ENCODE measurements around the gene IFT81.
A peak's percentile ranks its signal among the peaks of the same experiment; 100 is the strongest.

The IFT81 gene

DNA sequence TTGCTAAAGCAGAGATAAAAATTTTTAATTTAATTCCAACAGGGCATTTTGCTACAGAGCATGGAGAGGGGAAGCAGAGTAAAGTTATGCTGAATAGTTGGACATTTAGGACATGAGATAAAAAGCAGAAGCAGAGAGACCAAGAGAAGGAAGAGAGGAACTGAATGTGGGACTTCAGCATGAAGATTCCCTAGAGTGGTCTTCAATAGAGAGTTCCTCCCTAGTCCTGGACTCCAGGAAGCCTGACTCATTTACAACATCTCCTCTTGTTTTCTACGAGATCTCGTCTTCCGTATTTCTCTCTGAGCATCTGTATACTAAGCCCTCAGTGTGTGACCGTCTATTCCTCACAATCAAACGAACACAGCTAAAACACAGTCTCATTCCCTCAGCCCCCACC is 35.2 kb upstream of the IFT81 start:
- FAIRE-seq, result no peak

DNA sequence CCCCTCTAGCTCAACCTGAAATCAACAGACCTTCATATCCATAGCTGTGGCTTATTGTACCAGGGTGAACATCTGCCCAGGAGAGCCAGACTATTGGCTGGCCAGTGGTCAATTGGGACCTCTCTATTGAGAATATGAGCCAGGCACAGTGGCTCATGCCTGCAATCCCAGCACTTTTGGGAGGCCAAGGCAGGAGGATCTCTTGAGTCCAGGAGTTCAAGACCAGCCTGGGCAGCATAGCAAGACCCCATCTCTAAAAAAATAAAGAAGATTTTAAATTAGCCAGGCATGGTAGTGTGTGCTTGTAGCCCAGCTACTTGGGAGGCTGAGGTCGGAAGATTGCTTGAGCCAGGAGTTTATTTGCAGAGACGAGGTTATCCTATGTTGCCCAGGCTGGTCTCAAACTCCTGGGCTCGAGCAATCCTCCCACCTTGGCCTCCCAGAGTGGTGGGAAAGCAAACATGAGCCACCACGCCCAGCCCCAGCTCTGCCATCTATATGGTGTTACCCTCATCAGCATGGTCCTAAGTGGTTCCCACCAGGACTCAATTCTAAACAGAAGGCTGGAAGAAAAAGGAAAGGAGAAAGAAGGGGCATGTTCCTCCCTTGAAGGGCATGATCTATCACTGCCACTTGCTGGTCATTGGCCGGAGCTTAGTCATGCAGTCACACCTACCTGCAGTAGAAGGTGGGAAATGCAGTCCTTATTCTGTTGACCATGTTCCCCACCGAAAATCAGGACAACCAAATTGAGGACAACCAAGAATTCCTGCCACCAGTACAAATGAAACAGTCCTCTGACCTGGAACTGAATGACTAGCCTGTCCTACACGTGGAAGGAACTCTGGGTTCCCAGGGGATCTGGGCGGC is 33.7 kb upstream of the IFT81 start:
- TF ChIP-seq, protein P1, sequence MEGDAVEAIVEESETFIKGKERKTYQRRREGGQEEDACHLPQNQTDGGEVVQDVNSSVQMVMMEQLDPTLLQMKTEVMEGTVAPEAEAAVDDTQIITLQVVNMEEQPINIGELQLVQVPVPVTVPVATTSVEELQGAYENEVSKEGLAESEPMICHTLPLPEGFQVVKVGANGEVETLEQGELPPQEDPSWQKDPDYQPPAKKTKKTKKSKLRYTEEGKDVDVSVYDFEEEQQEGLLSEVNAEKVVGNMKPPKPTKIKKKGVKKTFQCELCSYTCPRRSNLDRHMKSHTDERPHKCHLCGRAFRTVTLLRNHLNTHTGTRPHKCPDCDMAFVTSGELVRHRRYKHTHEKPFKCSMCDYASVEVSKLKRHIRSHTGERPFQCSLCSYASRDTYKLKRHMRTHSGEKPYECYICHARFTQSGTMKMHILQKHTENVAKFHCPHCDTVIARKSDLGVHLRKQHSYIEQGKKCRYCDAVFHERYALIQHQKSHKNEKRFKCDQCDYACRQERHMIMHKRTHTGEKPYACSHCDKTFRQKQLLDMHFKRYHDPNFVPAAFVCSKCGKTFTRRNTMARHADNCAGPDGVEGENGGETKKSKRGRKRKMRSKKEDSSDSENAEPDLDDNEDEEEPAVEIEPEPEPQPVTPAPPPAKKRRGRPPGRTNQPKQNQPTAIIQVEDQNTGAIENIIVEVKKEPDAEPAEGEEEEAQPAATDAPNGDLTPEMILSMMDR (IDR thresholded peaks at IDR 0.05; ENCODE audit: insufficient read depth, missing control alignments), result no peak
- DNase-seq (ENCODE audit: insufficient read length, low spot score), result no peak
- no peak for FAIRE-seq

More for the DNA sequence above, 35.2 kb upstream of the IFT81 start:
- no peak for DNase-seq (ENCODE audit: insufficient read length, low spot score)
- TF ChIP-seq, protein P1 (IDR thresholded peaks at IDR 0.05; ENCODE audit: insufficient read depth, missing control alignments), result no peak

DNA sequence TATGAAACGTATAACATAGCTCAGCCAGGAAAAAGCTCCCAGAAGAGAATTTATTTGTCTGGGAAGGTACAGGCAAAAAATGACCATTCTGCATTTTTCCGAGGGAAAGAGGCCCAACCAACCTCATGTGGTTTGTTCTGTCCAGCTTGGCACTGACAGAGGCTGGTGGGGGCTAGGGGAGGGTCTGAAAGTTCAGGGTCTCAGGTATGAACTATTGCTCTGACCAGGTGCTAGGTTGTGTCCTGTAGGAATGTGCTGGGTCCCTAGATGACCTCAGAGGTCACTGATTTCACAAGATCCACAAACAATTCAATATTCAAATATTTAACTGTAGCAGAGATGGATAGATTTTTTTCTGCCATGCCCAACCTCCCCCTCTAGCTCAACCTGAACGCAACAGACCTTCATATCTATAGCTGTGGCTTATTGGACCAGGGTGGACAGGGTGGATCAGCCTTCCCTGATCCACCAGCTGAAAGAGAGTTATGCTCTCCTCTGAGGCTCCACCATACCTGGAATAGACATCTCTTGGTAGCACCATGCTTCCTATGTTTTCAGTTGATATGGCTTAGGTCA is 32.9 kb upstream of the IFT81 start:
- TF ChIP-seq, protein P1 (IDR thresholded peaks at IDR 0.05; ENCODE audit: insufficient read depth, missing control alignments), result no peak
- FAIRE-seq, result no peak

DNA sequence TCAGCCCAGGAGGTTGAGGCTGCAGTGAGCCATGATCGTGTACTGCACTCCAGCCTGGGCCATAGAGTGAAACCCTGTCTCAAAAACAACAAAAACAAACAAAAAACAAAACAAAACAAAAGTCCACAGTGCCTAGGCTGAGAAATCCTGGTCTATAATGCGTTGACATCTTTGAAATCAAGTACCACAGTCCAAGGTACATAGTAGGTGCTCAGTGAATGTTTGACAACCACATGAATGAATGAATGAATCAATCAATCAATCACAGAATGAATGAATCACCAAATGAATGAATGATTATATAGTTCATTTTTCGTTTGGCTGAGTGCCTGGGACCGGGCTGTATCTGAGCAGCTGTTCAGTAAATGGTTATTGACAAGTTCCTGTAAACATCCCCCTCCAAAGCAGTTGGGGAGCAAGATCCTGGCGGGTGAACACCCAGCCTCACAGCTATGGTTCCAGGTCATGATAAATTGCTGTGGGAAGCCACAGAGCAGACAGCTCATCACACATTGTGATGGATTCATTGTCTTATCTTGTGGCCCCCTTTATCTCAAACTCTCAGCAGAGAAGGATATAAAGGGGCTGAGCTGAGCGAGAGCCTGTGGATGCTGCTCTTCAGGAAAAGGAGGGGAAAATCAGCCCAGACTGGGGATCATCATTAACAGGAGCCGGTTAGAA is 30.4 kb upstream of the IFT81 start:
- DNase-seq (ENCODE audit: insufficient read length, low spot score) (no peak), FAIRE-seq (no peak)
- TF ChIP-seq, protein P1 (IDR thresholded peaks at IDR 0.05; ENCODE audit: insufficient read depth, missing control alignments), result no peak

More for the DNA sequence above, 32.9 kb upstream of the IFT81 start:
- no peak for DNase-seq (ENCODE audit: insufficient read length, low spot score)

DNA sequence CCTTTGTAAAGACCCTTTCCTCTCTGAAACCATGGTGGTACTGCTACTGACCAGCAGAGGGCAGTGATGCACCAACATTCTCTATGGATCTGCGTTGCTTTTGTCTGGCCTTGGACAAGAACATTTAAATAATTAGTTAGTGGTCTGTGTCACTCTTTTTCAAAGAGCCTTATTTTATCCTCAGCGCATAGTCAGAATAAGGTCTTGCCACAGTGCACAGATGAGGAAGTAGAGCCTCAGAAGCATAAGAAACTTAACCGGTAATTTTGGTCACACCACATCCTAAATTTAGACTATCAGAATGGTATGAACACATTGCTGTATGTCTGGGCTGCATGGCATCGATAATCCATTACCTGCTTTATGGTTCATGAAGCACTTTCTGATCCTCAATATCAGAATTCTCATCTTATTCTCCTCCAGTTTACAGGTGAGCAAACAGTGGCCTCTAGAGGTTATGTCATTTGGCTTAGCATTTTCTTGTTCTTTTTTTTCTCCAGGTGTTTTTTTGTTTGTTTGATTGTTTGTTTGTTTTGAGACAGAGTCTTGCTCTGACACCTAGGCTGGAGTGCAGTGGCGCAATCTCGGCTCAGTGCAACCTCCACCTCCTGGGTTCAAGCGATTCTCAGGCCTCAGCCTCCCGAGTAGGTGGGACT is 23.7 kb upstream of the IFT81 start:
- TF ChIP-seq, protein P1 (IDR thresholded peaks at IDR 0.05; ENCODE audit: insufficient read depth, missing control alignments), result peak; percentile 99
- FAIRE-seq, result no peak
- DNase-seq (ENCODE audit: insufficient read length, low spot score), result peak; percentile 38

DNA sequence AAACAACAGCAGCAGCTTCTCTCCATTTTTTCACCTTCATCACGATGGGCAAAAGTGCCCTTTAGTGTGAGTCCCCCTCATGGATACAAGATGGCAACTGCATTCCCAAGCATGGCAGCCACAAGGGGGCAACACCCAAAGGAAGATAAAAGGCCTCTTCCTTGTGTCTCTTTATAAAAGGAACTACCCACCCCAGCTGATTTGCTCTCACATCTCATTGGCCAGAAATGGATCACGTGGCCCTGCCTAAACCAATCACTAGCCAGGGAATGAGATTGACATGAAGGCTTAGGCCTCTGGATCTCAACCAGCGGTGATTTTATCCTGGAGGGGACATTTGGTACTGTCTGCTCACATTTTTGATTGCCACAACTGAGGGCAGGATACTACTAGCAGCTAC is 21.9 kb upstream of the IFT81 start:
- FAIRE-seq, result no peak
- DNase-seq (ENCODE audit: insufficient read length, low spot score), result peak; percentile 32
- TF ChIP-seq, protein P1 (IDR thresholded peaks at IDR 0.05; ENCODE audit: insufficient read depth, missing control alignments), result peak; percentile 28

Data from D721Med (cell line).